Right lobe of liver (tissue), 4 donors: ENCODE results near the gene RNF11.

Source experiments
- CTCF ChIP-seq, 4 donors: fragments of 200-600 bp in 3 of 4; fragments of 450-650 bp in 1 of 4; IDR thresholded peaks; one replicate each; pipeline versions ENCODE4 v1.5.1 to v1.8.0; 2016 to 2022; ENCODE audit warnings: antibody characterized with exemption in 4 of 4, mild to moderate bottlenecking in 2 of 4
- POLR2A ChIP-seq: fragments of 450-650 bp; IDR thresholded peaks from one replicate; pipeline ENCODE4 v1.6.1; 2017; ENCODE audit warnings: antibody characterized with exemption, mild to moderate bottlenecking
- donor health status: DM: no; HTN: no; CAD: no.
- donor health status: DM: no; HTN: no; CAD: no.
- donor health status: DM: no; HTN: yes; CAD: no.

- TF ChIP-seq CTCF (IDR thresholded peaks at IDR 0.05): no peak
- no peak for TF ChIP-seq POLR2A
Observed at GRCh38 chr1:51268634-51269033, 32.6 kb downstream of the RNF11 start.
